Measurements from ENCODE around the gene PDE6H. TPM values are rescaled to one million over a fixed set of nuclear protein-coding genes. Genes with fewer than 3 reads are reported as not detected.

The PDE6H gene
- total RNA-seq, 1 experiment from 2014 or later = not detected

GRCh38 chr12:14950982-14951746 is 21.7 kb upstream of the PDE6H start:
- peak; percentile 27 for DNase-seq (ENCODE audit: low read depth)

- DNase-seq (ENCODE audit: low read depth) = no peak
Measured at GRCh38 chr12:14951851-14952250, 21.0 kb upstream of the PDE6H start.

- peak; percentile 93 for DNase-seq (ENCODE audit: low read depth)
Measured at GRCh38 chr12:14952299-14952921, 20.4 kb upstream of the PDE6H start.

- DNase-seq (ENCODE audit: low read depth) = no peak
Measured at GRCh38 chr12:14953752-14954151, 19.1 kb upstream of the PDE6H start.

GRCh38 chr12:14954269-14954668 is 18.6 kb upstream of the PDE6H start:
- no peak for DNase-seq (ENCODE audit: low read depth)

- no peak for DNase-seq (ENCODE audit: low read depth)
Measured at GRCh38 chr12:14956024-14956891, 16.6 kb upstream of the PDE6H start.

GRCh38 chr12:14956905-14957304 is 15.9 kb upstream of the PDE6H start:
- DNase-seq (ENCODE audit: low read depth) = no peak

- DNase-seq (ENCODE audit: low read depth) = no peak
Measured at GRCh38 chr12:14957551-14958168, 15.2 kb upstream of the PDE6H start.

GRCh38 chr12:14958361-14959125 is 14.3 kb upstream of the PDE6H start:
- no peak for DNase-seq (ENCODE audit: low read depth)

GRCh38 chr12:14959126-14959440 is 13.8 kb upstream of the PDE6H start:
- DNase-seq (ENCODE audit: low read depth) = no peak

- no peak for DNase-seq (ENCODE audit: low read depth)
Measured at GRCh38 chr12:14959463-14959862, 13.4 kb upstream of the PDE6H start.

- no peak for DNase-seq (ENCODE audit: low read depth)
Measured at GRCh38 chr12:14959916-14960496, 12.8 kb upstream of the PDE6H start.

- peak; percentile 81 for DNase-seq (ENCODE audit: low read depth)
Measured at GRCh38 chr12:14960548-14961465, 12.0 kb upstream of the PDE6H start.

- DNase-seq (ENCODE audit: low read depth) = peak; percentile 65
Measured at GRCh38 chr12:14961466-14962152, 11.2 kb upstream of the PDE6H start, which contains the start of gene ARHGDIB. TSS of gene ARHGDIB (minus strand) at chr12:14961601. CDS start at chr12:14950712, 10,889 bp downstream.

GRCh38 chr12:14962153-14962539 is 10.7 kb upstream of the PDE6H start:
- DNase-seq (ENCODE audit: low read depth) = no peak

- no peak for DNase-seq (ENCODE audit: low read depth)
Measured at GRCh38 chr12:14962797-14963196, 10.0 kb upstream of the PDE6H start.

GRCh38 chr12:14963520-14963919 is 9.3 kb upstream of the PDE6H start:
- DNase-seq (ENCODE audit: low read depth) = no peak

- DNase-seq (ENCODE audit: low read depth) = no peak
Measured at GRCh38 chr12:14964406-14964805, 8.4 kb upstream of the PDE6H start.

- DNase-seq (ENCODE audit: low read depth) = no peak
Measured at GRCh38 chr12:14965221-14965620, 7.6 kb upstream of the PDE6H start.

Data from HT1080 (cell line).